Common myeloid progenitor, CD34-positive (primary cell): ENCODE data around the gene UVRAG.
"Not testable (repeated sequence)": the region's sequence is repeated elsewhere in the genome, so short reads cannot be mapped to it uniquely, and the experiment has no call there.

Experiments
- CTCF ChIA-PET: fragments of 350-600 bp; sonication (Branson Sonifier 250); formaldehyde crosslinking; loops from one replicate; lab custom pipeline; 2021; ENCODE audit warnings: antibody characterized with exemption; lab: Charles Lee
- POLR2A ChIA-PET: fragments of 350-600 bp; sonication (Branson Sonifier 250); formaldehyde crosslinking; loops from one replicate; lab custom pipeline; 2021; ENCODE audit warnings: antibody characterized with exemption; lab: Charles Lee
- DNase-seq, 3 donors: peaks; one replicate each; pipeline versions ENCODE4 v3.0.0 to v3.0.0-alpha.2; 2013
- H3K27ac ChIP-seq, 2 experiments: 1 replicate in 1 of 2; 2 replicates in 1 of 2; pipeline ENCODE4 v1.7.0; 2013; ENCODE audit warnings: inconsistent platforms in 2 of 2, low read length in 2 of 2, mild to moderate bottlenecking in 2 of 2, low read depth in 1 of 2, moderate library complexity in 1 of 2; ENCODE audit not compliant: severe bottlenecking in 2 of 2, insufficient read depth in 1 of 2, poor library complexity in 1 of 2
- H3K27me3 ChIP-seq, 5 experiments: replicated peaks in 2 of 5; 1 replicate in 3 of 5; 2 replicates in 2 of 5; pipeline versions ENCODE4 v1.6.1 to v1.7.0; 2013; ENCODE audit warnings: low read length in 4 of 5, mild to moderate bottlenecking in 2 of 5, moderate library complexity in 2 of 5, inconsistent platforms in 1 of 5; ENCODE audit not compliant: insufficient read depth in 5 of 5, control insufficient read depth in 4 of 5
- H3K36me3 ChIP-seq, 4 experiments: 1 replicate in 2 of 4; 2 replicates in 2 of 4; pipeline versions ENCODE4 v1.6.1 to v1.7.0; 2013; ENCODE audit warnings: low read length in 3 of 4, control low read depth in 1 of 4, mild to moderate bottlenecking in 1 of 4; ENCODE audit not compliant: control insufficient read depth in 4 of 4, insufficient read depth in 4 of 4
- H3K4me1 ChIP-seq, 4 experiments: 1 replicate in 3 of 4; 2 replicates in 1 of 4; pipeline versions ENCODE4 v1.6.1 to v1.7.1; 2013; ENCODE audit warnings: low read length in 3 of 4, mild to moderate bottlenecking in 3 of 4, control low read depth in 1 of 4, inconsistent platforms in 1 of 4, moderate library complexity in 1 of 4; ENCODE audit not compliant: control insufficient read depth in 4 of 4, insufficient read depth in 4 of 4; ENCODE audit errors: control extremely low read depth in 1 of 4
- H3K4me3 ChIP-seq, 7 experiments: 1 replicate in 4 of 7; 2 replicates in 3 of 7; pipeline versions ENCODE4 v1.5.1 to v1.7.0; 2013; ENCODE audit warnings: mild to moderate bottlenecking in 7 of 7, low read length in 6 of 7, moderate library complexity in 6 of 7, inconsistent platforms in 2 of 7, low read depth in 2 of 7, control low read depth in 1 of 7; ENCODE audit not compliant: insufficient read depth in 4 of 7, control insufficient read depth in 1 of 7; ENCODE audit errors: extremely low read depth in 1 of 7
- H3K9me3 ChIP-seq, 5 experiments: 1 replicate in 4 of 5; 2 replicates in 1 of 5; pipeline versions ENCODE4 v1.6.1 to v1.7.1; 2013; ENCODE audit warnings: low read length in 4 of 5, mild to moderate bottlenecking in 2 of 5, inconsistent platforms in 1 of 5, low read depth in 1 of 5, moderate library complexity in 1 of 5; ENCODE audit not compliant: control insufficient read depth in 4 of 5, insufficient read depth in 2 of 5; ENCODE audit errors: control extremely low read depth in 1 of 5
- WGBS: methylation state at CpG from one replicate; pipeline ENCODE4 v1.1.5; 2013; ENCODE audit not compliant: insufficient coverage; 5-methylcytosine and 5-hydroxymethylcytosine counted together

UVRAG gene

GRCh38 chr11:76071090-76071489, 256.1 kb downstream of the UVRAG start:
- POLR2A ChIA-PET = no interaction called here
- peak in 2 of 3 donors; percentile 48 to 66 for DNase-seq
- Histone ChIP-seq H3K4me1 (peaks cover 19 to 45% (median 25%) of the 10 kb centered on the region in 4 experiments), H3K27me3 (no peaks in the 10 kb centered on the region), H3K27ac (no peak overlapping the region), H3K36me3 (peaks cover 2 to 20% (median 12%) of the 10 kb centered on the region in 4 experiments), H3K4me3 (no peak overlapping the region), H3K9me3 (no peaks in the 10 kb centered on the region)
- CTCF ChIA-PET = interaction anchor here (0.8 kb wide), 1 partner anchor 12 kb away, joined by 3 read pairs; no protein-coding TSS in a partner anchor

- H3K4me3 ChIP-seq = no peak overlapping the region
- no peak overlapping the region for H3K27ac ChIP-seq
- no peaks in the 10 kb centered on the region for H3K9me3 ChIP-seq
- no peaks in the 10 kb centered on the region for H3K36me3 ChIP-seq
- 100% methylated on average over 1 of the region's 1 CpG for WGBS
- POLR2A ChIA-PET = no interaction called here
- CTCF ChIA-PET = interaction anchor here (0.6 to 1.8 kb wide), 5 partner anchors 22 to 181 kb away, joined by 3 to 5 read pairs (median 4); no protein-coding TSS in a partner anchor
- no peaks in the 10 kb centered on the region for H3K27me3 ChIP-seq
- peak in 1 of 3 donors; percentile 18 for DNase-seq
- peaks cover 19 to 59% (median 34%) of the 10 kb centered on the region in 4 experiments for H3K4me1 ChIP-seq
Measured at GRCh38 chr11:76073724-76074123, 258.7 kb downstream of the UVRAG start.

- DNase-seq = peak; percentile 45 to 91 (median 81)
- H3K27me3 ChIP-seq = no peaks in the 10 kb centered on the region
- no peaks in the 10 kb centered on the region for H3K36me3 ChIP-seq
- no peaks in the 10 kb centered on the region for H3K9me3 ChIP-seq
- peaks cover 19 to 61% (median 34%) of the 10 kb centered on the region in 4 experiments for H3K4me1 ChIP-seq
- 0% methylated on average over 1 of the region's 1 CpG for WGBS
- peak overlapping the region in 1 of 2 experiments; percentile 82 for H3K27ac ChIP-seq
- CTCF ChIA-PET = interaction anchor here (0.6 to 1.8 kb wide), 7 partner anchors 11 to 181 kb away, joined by 3 to 5 read pairs (median 3); no protein-coding TSS in a partner anchor
- peak overlapping the region in 1 of 7 experiments; percentile 6 for H3K4me3 ChIP-seq
- POLR2A ChIA-PET = no interaction called here
Measured at GRCh38 chr11:76074148-76075095, 259.4 kb downstream of the UVRAG start.

- Histone ChIP-seq H3K27ac (no peak overlapping the region), H3K36me3 (no peaks in the 10 kb centered on the region), H3K27me3 (no peaks in the 10 kb centered on the region), H3K4me3 (no peak overlapping the region), H3K4me1 (peaks cover 19 to 63% (median 35%) of the 10 kb centered on the region in 4 experiments), H3K9me3 (no peaks in the 10 kb centered on the region)
- DNase-seq = peak in 2 of 3 donors; percentile 13 to 43
- WGBS = 100% methylated on average over 2 of the region's 2 CpGs
- POLR2A ChIA-PET = no interaction called here
- CTCF ChIA-PET = interaction anchor here (0.6 kb wide), 2 partner anchors 39 to 396 kb away, joined by 3 read pairs; no protein-coding TSS in a partner anchor
Measured at GRCh38 chr11:76075716-76076115, 260.7 kb downstream of the UVRAG start.

GRCh38 chr11:76076253-76076652, 261.2 kb downstream of the UVRAG start:
- H3K27me3 ChIP-seq, H3K4me3 ChIP-seq, CTCF ChIA-PET, H3K36me3 ChIP-seq, H3K27ac ChIP-seq, H3K9me3 ChIP-seq, POLR2A ChIA-PET: not testable (repeated sequence)
- peak in 1 of 3 donors; percentile 14 for DNase-seq
- peaks cover 19 to 57% (median 35%) of the 10 kb centered on the region in 4 experiments for H3K4me1 ChIP-seq
- WGBS = 100% methylated on average over 2 of the region's 4 CpGs

- Histone ChIP-seq H3K36me3 (no peaks in the 10 kb centered on the region), H3K27ac (no peak overlapping the region), H3K27me3 (no peaks in the 10 kb centered on the region), H3K4me3 (no peak overlapping the region), H3K9me3 (no peaks in the 10 kb centered on the region), H3K4me1 (peaks cover 19 to 54% (median 33%) of the 10 kb centered on the region in 4 experiments)
- no peak for DNase-seq
- ChIA-PET CTCF (interaction anchor here (0.8 kb wide), 1 partner anchor 10 kb away, joined by 3 read pairs; no protein-coding TSS in a partner anchor), POLR2A (no interaction called here)
- WGBS = no CpG with 5 or more reads among the region's 1 CpG
Measured at GRCh38 chr11:76076749-76077148, 261.7 kb downstream of the UVRAG start.
